HG02759 (cell line): ENCODE results near the gene PLPP2.
"Not testable (repeated sequence)": the region's sequence is repeated elsewhere in the genome, so short reads cannot be mapped to it uniquely, and the experiment has no call there.

ENCODE experiments used
- ATAC-seq: cut with Tn5 transposase; IDR thresholded peaks from one replicate; pipeline ENCODE4 v1.9.1; 2021; ENCODE audit warnings: mild to moderate bottlenecking, moderate library complexity; ENCODE audit not compliant: unreplicated experiment

PLPP2 gene

DNA sequence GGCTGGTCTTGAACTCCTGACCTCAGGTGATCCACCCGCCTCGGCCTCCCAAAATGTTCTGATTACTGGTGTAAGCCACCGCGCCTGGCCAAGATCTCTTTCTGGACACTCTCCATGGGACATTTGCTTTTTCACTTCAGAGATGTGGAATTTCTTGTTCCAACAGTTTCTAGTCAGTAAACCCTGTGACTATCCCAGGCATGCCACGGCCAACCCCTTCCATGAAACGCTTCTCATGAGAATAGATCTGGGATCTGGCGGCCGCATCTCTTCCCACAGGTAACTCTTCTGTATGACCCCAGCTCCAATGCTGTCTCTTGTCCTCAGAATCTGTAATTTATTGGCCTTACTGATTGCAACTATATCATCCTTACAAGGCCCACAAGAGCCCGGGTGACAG lies 16.2 kb downstream of the PLPP2 start:
- ATAC-seq = no peak

DNA sequence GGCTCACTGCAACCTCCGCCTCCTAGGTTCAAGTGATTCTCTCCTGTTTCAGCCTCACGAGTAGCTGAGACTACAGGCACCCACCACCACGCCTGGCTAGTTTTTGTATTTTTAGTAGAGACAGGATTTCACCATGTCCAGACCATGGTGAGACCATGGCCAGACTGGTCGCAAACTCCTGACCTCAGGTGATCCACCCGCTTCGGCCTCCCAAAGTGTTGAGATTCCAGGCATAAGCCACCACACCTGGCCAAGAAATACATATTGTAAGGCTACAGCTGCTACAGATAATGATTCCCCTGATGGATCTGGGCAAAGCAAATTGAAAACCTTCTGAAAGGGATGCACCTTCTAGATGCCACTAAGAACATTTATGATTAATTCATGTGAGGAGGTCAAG lies 17.8 kb downstream of the PLPP2 start:
- ATAC-seq = no peak

DNA sequence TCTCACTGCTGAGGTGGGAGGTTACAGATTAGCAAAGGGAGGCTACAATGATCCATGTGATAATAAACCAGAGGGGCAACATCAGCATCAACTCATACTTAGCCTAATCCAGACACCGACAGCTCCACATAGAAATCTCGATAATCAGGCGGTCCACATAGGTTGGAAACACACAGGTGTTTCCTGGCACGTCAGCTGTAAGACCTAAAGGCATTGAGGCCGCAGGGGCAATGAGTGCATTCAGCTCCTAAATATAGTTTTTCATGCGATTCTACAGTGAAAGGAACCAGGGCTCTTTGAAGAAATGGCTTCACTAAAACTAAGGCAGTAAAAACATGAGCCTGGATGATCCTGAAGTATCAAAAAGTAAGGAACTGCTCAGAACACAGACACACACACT lies 19.3 kb downstream of the PLPP2 start:
- ATAC-seq = no peak

DNA sequence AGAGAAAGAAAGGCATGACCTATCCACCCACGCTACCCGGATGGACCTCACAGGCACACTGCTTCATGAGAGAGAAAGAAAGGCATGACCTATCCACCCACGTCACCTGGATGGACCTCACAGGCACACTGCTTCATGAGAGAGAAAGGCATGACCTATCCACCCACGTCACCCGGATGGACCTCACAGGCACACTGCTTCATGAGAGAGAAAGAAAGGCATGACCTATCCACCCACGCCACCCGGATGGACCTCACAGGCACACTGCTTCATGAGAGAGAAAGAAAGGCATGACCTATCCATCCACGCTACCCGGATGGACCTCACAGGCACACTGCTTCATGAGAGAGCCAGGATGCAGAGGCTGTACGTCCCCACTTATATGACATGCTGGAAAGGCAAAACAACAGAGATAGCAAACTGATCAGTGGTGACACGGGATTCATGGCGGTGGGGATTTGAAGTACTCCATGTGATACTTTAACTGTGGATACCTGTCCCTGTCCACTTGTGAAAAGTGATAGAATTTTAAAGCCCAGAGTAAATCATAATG lies 20.4 kb downstream of the PLPP2 start:
- ATAC-seq = not testable (repeated sequence)

DNA sequence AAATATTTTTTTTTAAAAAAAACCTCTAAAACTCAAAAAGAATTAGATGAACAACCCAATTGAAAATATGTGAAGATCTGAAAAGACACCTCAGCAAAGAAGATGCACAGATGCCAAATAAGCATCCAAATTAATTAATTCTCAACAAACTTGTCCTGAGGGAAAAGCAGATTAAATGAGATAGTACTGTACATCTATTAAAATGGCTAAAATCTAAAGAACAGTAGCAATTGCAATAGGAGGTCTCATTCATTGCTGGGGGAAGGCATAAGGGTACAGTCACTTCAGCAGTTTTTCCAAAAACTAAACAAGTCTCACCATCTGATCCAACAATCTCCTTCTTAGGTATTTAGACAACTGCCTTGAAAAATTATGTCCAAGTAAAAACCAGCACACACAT lies 22.0 kb downstream of the PLPP2 start:
- no peak for ATAC-seq

DNA sequence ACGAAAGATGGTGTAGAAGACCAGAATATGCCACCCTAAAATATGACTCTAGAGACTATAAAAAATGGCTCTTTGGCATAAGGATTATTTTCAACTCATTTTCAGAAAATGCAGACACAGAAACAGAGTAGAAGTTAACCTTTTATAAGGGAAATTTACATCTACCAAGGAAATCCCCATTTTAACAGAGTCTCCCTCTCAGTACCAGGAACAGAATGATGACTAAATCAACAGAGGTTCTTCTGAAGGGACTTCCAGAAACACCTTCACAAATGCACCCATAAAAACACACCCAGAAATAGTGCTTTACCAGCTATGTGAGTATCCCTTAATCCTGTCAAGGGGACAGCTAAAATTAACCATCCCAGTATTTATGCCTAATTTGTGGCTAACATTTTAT lies 29.1 kb downstream of the PLPP2 start:
- ATAC-seq = no peak

DNA sequence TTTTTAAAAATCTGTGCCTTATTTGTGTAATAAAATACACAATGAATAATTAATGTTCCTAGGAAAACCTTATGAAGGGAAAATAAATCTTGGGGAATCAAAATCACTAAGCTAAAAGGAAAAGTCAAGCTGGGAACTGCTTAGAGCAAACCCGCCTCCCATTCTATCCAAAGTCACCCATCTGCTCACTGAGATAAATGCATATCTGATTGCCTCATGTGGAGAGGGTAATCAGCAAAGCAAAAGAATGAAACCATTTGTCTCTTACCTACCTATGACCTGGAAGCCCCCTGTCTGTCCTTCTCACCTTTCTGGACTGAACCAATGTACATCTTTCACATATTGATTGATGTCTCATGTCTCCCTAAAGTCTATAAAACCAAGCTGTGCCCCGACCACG lies 34.4 kb downstream of the PLPP2 start:
- ATAC-seq = not testable (repeated sequence)

DNA sequence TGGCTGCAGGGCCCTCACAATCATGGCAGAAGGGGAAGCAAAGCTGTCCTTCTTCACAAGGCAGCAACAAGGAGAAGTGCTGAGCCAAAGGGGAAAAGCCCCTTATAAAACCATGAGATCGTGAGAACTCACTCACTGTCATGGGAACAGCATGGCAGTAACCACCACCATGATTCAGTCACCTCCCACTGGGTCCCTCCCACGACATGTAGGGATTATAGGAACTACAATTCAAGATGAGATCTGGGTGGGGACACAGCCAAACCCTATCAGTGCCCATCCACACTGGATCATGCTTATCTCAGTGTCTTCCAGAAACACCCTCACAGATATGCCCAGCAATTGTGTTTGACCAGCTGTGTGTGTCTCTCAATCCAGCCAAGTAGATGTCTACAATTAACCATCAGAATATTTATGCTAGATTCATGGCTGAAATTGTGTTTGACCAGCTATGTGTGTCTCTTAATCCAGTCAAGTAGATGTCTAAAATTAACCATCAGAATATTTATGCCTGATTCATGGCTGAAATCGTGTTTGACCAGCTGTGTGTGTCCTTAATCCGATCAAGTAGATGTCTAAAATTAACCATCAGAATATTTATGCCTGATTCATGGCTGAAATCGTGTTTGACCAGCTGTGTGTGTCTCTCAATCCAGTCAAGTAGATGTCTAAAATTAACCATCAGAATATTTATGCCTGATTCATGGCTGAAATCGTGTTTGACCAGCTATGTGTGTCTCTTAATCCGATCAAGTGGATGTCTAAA lies 38.6 kb downstream of the PLPP2 start:
- not testable (repeated sequence) for ATAC-seq

DNA sequence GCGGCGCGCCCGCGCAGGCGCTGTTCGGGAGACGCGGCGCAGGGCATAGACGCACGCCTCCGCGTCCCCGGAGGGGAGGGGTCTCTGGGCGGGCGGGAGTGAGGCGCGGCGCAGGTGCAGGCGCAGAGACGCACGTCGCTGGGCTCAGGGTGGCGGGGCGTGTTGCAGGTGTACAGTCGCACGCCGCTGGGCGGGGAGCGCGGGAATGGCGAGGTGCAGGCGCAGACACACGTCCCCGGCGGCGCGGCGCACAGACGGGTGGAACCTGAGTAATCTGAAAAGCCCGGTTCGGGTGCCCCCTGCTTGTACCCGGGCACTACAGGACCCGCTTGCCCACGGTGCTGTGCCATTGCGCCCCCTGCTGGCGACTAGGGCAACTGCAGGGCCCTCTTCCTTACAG lies 44.7 kb downstream of the PLPP2 start:
- ATAC-seq = no peak

DNA sequence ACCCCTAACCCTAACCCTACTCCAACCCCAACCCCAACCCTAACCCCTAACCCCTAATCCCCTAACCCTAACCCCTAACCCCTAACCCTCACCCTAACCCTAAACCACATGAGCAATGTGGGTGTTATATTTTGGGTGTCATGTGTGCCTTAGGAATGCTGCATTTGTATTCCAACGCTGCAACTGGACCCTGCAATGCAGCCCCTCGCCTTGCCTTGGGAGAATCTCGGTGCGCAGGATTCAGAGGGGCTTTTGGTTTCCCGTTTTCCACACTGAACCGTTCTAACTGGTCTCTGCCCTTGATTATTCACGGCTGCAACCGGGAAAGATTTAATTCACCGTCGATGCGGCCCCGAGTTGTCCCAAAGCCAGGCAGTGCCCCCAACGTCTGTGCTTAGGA lies 45.3 kb downstream of the PLPP2 start:
- ATAC-seq = not testable (repeated sequence)

DNA sequence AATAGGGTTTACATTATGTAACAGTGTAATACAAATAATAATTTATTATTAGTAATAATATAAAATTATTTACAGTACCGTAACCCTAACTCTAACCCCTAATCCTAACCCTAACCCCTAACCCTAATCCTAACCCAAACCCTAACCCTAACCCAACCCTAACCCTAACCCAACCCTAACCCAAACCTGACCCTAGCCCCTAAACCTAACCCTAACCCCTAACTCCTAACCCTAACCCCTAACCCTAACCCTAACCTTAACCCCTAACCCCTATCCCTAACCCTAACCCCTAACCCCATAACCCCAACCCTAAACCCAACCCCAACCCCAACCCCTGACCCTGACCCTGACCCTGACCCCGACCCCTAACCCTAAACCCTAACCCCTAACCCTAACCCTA lies 45.7 kb downstream of the PLPP2 start:
- ATAC-seq = no peak
